Measurements from ENCODE around the gene PIP4K2A.

GRCh38 chr10:22631646-22632278 is 82.6 kb downstream of the PIP4K2A start:
- TF ChIP-seq MAX (IDR thresholded peaks at IDR 0.05) (no peak), POLR2AphosphoS5 (IDR thresholded peaks at IDR 0.05; ENCODE audit: low read depth, low read length) (no peak)

Measured in H1 (cell line).